HG03571 (cell line): ENCODE data around the gene CXCR5.

Experiments used
- ATAC-seq: cut with Tn5 transposase; IDR thresholded peaks from one replicate; pipeline ENCODE4 v1.9.1; 2021; ENCODE audit not compliant: unreplicated experiment

CXCR5 gene

GRCh38 chr11:118876286-118876685 is 7.4 kb upstream of the CXCR5 start:
- ATAC-seq = no peak

DNA sequence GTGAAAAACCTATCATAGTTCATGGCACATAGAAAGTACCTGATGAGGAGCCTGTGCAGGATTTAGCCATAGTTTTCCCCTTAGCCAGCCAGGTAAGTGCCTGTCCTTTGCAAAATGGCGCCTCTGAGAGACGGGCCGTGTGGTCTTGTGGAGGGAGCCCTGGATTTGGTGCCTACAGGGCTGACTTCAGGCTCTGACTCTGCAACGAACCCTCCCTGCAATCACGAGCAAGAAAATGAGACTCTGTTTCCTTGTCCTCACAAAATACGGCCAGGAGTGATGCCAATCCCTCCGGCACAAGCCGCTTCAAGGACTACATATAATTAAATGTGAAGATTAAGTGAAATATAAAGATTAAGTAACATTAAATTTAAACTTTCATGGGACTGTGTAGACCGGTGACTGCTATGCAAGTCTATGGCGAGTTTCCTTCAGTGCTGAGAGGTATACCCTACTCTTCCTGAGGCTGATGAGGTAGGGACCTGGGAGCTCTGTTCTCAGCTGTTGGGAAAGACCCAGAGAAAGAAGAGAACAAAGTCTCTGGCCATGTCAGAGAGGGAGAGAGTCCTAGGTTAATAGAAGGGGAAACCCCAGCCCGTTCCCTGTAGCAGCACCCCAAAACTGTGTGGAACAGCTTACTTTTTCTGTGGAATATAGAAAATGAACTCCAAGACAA is 6.1 kb upstream of the CXCR5 start:
- no peak for ATAC-seq

GRCh38 chr11:118878163-118878563 is 5.5 kb upstream of the CXCR5 start:
- ATAC-seq = no peak

GRCh38 chr11:118881228-118881627 is 2.5 kb upstream of the CXCR5 start:
- no peak for ATAC-seq

GRCh38 chr11:118882491-118882890 is 1.2 kb upstream of the CXCR5 start:
- no peak for ATAC-seq

DNA sequence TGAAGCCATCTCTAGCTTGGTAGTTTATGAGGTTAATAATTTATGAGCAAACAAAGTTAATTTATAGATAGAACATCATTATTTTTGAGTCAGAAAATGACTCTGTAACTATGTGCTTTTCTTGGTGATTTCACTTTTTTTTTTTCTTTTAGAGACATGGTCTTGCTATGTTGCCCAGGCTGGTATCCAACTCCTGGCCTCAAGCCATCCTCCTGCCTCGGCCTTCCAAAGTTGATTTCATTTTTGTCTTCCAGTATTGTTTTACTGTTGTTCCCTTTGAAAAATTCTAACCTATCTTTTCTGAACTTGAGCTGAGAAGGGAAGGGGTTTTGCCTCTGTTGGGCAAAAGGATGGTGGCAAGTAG is 706 bp upstream of the CXCR5 start:
- no peak for ATAC-seq

DNA sequence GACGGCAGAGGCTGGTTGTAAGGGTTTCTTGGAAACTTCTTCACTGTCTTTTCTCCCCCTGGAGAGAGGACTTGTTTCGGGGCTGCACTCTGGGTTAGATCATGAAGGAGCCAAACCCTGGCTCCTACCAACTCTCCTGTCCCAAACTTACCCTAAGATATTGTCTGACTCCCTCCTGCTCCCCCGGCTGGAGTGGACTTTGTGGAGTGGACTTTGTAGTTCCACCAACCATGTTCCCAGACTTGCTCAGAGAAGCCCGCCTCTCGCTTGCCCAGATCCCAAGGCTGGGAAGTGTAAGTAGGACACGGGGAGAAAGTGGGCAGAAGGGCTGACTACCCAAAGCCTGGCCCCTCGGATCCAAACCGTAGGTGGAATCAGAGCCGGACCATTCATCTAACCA is 1.2 kb downstream of the CXCR5 start:
- ATAC-seq = no peak

DNA sequence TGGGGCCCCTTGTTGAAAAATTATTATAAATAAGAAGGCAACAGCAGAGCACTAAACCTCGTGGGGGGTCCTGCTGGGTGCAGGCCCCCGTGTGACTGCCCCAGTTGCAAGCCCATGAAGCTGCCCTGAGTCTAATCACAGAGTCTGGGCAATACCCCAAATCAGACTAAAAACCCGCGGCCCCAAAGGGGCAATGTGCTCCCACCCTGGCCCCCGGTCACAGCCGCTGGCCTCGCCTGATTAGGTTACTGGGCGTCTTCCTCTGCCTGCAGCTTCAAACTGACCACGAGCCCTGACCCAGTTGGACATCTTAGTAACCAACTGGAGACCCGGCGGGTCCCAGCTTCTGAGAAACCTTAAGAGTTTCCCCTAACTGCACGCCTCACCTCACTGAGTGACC is 1.6 kb downstream of the CXCR5 start:
- ATAC-seq = no peak

DNA sequence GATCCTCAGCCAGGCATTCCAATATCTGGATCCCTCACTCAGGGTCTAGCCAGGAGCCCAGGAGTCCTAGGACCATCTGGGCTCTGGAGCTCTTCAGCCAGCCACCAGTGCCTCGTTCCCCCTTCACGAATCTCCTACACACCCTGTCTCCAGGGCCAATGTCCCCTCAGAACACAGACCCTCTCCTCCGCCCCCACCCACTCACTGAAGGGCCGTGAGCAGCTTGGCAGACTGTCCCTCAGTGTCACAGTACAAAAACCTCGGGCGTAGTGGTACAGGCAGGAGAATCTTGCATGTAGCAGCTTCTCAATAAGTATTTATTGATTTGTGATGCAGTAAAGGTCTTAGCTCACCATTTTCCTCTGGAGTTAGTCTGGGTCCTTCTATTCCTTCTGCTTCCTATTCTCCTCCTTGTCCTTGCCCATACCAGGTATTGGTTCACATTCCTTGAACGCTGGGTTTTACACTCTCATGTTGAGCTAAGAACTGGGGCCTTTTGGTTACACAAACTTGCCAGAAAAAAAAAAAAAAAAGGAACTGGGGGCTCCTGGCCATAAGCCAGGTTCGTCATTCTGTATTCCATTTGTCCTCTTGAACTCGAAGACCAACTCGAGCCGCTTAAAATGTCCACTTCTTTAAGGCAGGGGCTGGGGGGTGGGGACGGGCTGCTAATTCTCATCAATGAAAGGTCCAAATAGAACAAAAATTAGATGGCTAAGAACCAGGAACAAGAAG is 2.3 kb downstream of the CXCR5 start:
- ATAC-seq = no peak

GRCh38 chr11:118886681-118887111 is 3.0 kb downstream of the CXCR5 start:
- ATAC-seq = peak; percentile 41

DNA sequence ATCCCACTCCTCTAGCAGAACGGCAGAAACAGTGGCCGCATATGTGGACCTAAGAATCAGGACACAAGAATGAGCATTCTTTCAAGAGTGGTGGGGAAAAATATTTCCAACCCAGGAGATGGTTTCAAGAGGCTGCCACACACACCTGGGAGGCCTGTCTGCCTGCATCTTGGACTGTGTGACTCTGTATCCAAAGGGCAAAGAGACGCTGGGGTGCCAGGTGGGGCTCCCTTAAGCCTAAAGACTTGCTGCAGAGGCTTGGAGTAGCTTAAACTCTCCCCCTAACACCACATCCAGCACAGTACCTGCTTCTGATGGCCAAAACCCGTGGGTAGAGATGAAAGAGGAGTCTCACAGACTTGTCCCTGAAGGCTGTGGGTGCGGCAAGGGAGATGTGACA is 3.5 kb downstream of the CXCR5 start:
- ATAC-seq = no peak

- ATAC-seq = no peak
These were observed 4.7 kb downstream of the CXCR5 start for GRCh38 chr11:118888398-118888797.

GRCh38 chr11:118889797-118890196 is 6.1 kb downstream of the CXCR5 start:
- no peak for ATAC-seq

- ATAC-seq = no peak
These were observed 8.8 kb downstream of the CXCR5 start for GRCh38 chr11:118892514-118892913.

GRCh38 chr11:118892964-118893363 is 9.3 kb downstream of the CXCR5 start:
- ATAC-seq = no peak

- ATAC-seq = no peak
These were observed 10.0 kb downstream of the CXCR5 start for GRCh38 chr11:118893662-118894061.

DNA sequence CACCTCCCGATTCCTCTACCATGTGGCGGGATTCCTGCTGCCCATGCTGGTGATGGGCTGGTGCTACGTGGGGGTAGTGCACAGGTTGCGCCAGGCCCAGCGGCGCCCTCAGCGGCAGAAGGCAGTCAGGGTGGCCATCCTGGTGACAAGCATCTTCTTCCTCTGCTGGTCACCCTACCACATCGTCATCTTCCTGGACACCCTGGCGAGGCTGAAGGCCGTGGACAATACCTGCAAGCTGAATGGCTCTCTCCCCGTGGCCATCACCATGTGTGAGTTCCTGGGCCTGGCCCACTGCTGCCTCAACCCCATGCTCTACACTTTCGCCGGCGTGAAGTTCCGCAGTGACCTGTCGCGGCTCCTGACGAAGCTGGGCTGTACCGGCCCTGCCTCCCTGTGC is 10.5 kb downstream of the CXCR5 start:
- no peak for ATAC-seq

GRCh38 chr11:118895093-118896039 is 11.7 kb downstream of the CXCR5 start:
- no peak for ATAC-seq

DNA sequence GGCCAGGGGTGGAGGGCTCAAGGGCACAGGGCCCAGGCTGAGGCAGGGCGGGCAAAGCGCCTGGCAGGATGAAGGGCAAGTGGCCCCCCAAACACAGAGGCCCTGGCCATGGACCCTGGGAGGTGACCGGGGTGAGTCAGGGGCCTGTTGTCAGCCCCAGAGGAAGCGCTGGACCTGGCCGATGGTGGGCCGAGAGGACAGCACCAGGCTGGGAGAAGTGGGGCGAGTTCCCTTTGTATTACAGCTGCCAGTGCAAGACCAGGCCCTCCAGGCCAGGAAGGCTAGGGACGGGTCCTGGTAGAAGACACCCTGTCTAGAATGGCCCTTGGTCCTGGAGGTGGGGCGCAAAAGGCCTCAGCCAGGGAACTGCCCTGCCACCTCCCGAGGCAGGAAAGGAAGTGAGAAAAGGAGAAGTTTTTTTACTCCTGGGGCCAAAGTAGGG is 12.8 kb downstream of the CXCR5 start:
- ATAC-seq = no peak

GRCh38 chr11:118896921-118897591 is 13.4 kb downstream of the CXCR5 start:
- no peak for ATAC-seq

DNA sequence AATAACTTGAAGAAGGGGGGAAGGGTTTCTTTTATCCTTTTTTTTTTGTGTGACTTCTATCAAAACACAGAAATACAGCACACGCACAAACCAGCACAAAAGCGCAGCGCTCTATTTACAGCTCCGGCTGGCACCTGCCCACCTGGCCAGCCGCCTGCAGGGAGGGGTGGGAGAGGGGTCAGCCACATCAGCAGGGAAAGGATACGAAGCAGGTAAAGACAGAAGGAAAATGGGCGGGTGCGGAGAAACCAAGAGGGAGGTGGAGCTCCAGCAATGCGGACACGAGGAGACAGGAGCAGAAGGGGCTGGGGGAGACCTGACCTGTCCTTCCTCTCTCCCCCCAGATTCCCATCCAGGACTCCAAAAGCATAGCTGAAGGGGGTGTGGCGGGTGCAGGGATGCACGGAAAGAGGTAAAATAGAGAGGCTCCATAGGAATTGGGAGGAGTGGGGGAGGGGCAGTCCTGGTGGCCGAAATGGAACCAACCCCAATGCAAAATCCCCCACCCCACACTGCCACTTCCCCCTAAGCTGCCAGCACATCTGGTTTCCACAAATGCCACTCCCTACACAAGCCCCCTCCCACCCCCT is 14.1 kb downstream of the CXCR5 start:
- no peak for ATAC-seq
